ENCODE results near the gene ITGAE.

DNA sequence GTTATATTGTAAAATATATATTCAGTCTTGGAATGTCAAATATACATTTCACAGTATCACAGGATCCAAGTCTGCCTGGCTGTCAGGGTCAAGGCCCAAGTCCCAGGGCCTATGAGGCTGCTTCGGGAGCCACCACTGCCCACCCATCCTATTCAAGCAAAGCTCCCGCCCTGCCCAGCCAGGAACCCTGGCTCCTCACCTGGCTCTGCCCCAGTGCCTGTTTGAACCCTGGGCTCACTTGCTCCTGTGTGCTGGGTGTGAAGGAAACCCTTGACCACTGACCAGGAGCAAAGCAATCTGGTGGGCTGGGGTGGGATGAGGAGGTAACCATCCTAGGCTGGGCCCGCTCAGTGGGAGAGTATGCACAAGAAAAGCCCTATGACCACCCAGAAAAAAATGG, 27.0 kb downstream of the ITGAE start:
- TF ChIP-seq, protein P1, sequence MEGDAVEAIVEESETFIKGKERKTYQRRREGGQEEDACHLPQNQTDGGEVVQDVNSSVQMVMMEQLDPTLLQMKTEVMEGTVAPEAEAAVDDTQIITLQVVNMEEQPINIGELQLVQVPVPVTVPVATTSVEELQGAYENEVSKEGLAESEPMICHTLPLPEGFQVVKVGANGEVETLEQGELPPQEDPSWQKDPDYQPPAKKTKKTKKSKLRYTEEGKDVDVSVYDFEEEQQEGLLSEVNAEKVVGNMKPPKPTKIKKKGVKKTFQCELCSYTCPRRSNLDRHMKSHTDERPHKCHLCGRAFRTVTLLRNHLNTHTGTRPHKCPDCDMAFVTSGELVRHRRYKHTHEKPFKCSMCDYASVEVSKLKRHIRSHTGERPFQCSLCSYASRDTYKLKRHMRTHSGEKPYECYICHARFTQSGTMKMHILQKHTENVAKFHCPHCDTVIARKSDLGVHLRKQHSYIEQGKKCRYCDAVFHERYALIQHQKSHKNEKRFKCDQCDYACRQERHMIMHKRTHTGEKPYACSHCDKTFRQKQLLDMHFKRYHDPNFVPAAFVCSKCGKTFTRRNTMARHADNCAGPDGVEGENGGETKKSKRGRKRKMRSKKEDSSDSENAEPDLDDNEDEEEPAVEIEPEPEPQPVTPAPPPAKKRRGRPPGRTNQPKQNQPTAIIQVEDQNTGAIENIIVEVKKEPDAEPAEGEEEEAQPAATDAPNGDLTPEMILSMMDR (IDR thresholded peaks at IDR 0.05) = no peak
- TF ChIP-seq POLR2A (IDR thresholded peaks at IDR 0.05) = no peak
